ENCODE measurements around the gene IFI27L1.

IFI27L1 gene

DNA sequence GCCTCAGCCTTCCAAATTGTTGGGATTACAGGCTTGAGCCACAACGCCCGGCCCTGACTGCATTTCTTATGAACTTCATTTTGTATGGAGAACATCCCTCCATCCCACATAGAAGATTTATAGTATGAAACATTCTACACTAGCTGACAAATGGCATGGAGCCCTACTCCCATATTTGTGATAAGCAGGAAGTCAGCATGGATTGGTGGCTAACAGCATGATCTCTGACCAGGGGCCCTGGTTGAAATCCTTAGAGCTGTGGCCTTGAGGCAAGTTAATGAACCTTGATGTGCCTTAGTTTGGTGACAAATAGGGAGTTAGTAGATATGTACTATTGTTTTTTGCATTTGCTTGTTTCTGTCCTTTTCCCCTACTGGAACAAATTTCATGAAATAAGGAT, 12.3 kb downstream of the IFI27L1 start:
- no peaks in the 10 kb centered on the region for H3K9me3 ChIP-seq (ENCODE audit: insufficient read depth, low read depth, low read length)
- H3K4me3 ChIP-seq (ENCODE audit: low read length): no peak overlapping the region
- no peaks in the 10 kb centered on the region for H3K4me1 ChIP-seq (ENCODE audit: insufficient read depth, low read length)
- no peaks in the 10 kb centered on the region for H3K36me3 ChIP-seq (ENCODE audit: insufficient read depth, low read depth, low read length)
- no peaks in the 10 kb centered on the region for H3K27me3 ChIP-seq (ENCODE audit: insufficient read depth, low read length)
- H3K9ac ChIP-seq (ENCODE audit: low read depth, low read length): no peak overlapping the region
- H3K27ac ChIP-seq (ENCODE audit: low read length): no peak overlapping the region

GRCh38 chr14:94097091-94097490, 16.0 kb downstream of the IFI27L1 start:
- no peaks in the 10 kb centered on the region for H3K27me3 ChIP-seq (ENCODE audit: insufficient read depth, low read length)
- no peaks in the 10 kb centered on the region for H3K4me1 ChIP-seq (ENCODE audit: insufficient read depth, low read length)
- no peaks in the 10 kb centered on the region for H3K36me3 ChIP-seq (ENCODE audit: insufficient read depth, low read depth, low read length)
- H3K9me3 ChIP-seq (ENCODE audit: insufficient read depth, low read depth, low read length): no peaks in the 10 kb centered on the region
- H3K27ac ChIP-seq (ENCODE audit: low read length): no peak overlapping the region
- H3K4me3 ChIP-seq (ENCODE audit: low read length): no peak overlapping the region
- no peak overlapping the region for H3K9ac ChIP-seq (ENCODE audit: low read depth, low read length)

DNA sequence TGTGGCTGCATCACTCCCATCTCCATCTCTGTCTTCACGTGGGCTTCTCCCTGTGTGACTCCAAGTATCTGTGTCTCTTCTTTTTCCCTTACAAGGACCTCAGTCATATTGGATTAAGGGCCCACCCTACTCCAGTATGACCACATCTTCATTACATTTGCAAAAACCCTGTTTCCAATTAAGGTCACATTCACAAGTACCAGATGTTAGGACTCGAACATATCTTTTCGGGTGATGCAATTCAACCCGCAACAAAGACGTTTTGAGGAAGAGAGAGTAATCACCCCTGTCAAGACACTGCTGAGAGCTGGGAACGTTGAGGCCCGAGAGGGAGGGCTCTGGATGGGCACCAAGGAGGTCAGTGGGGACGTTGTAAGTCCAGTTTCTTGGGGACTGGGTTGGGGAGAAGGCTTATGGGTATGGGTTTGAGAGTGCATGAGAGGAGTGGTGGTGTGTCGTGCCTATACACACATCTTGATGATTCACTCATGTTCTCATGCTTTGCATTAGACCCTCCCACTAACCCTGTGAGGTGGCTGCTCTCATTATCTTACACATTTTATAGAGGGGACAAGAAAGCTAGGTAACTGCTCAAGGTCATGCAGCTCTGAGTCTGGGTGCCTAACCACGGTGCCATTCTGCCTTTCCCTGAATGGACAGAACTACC, 17.3 kb downstream of the IFI27L1 start:
- Histone ChIP-seq H3K9ac (ENCODE audit: low read depth, low read length) (no peak overlapping the region), H3K4me1 (ENCODE audit: insufficient read depth, low read length) (no peaks in the 10 kb centered on the region), H3K36me3 (ENCODE audit: insufficient read depth, low read depth, low read length) (no peaks in the 10 kb centered on the region), H3K4me3 (ENCODE audit: low read length) (no peak overlapping the region), H3K27me3 (ENCODE audit: insufficient read depth, low read length) (no peaks in the 10 kb centered on the region), H3K27ac (ENCODE audit: low read length) (no peak overlapping the region), H3K9me3 (ENCODE audit: insufficient read depth, low read depth, low read length) (no peaks in the 10 kb centered on the region)

- H3K9me3 ChIP-seq (ENCODE audit: insufficient read depth, low read depth, low read length): no peaks in the 10 kb centered on the region
- no peaks in the 10 kb centered on the region for H3K4me1 ChIP-seq (ENCODE audit: insufficient read depth, low read length)
- no peak overlapping the region for H3K9ac ChIP-seq (ENCODE audit: low read depth, low read length)
- H3K27me3 ChIP-seq (ENCODE audit: insufficient read depth, low read length): no peaks in the 10 kb centered on the region
- H3K4me3 ChIP-seq (ENCODE audit: low read length): no peak overlapping the region
- no peaks in the 10 kb centered on the region for H3K36me3 ChIP-seq (ENCODE audit: insufficient read depth, low read depth, low read length)
- no peak overlapping the region for H3K27ac ChIP-seq (ENCODE audit: low read length)
Observed at GRCh38 chr14:94099006-94099405, 17.9 kb downstream of the IFI27L1 start.

DNA sequence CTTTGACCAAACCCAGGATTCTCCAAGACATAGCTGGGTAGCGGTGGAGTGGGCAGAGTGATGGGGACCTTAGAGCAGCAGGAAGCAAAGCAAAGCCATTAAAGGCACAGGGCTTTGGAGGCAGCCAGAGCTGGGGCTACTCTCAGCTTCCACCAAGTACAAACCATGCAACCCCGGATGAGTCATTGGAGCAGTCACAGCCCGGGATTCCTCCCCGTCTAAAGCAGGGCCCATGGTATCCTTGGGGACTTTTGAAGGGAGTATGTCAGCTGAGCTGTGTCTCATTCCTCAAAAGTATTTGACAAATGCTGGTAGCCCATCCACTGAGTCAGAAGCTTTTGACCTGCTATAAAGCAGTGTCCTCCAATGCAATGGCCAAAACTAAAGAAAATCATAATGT, 19.7 kb downstream of the IFI27L1 start:
- Histone ChIP-seq H3K27me3 (ENCODE audit: insufficient read depth, low read length) (no peaks in the 10 kb centered on the region), H3K4me3 (ENCODE audit: low read length) (no peak overlapping the region), H3K4me1 (ENCODE audit: insufficient read depth, low read length) (no peaks in the 10 kb centered on the region), H3K36me3 (ENCODE audit: insufficient read depth, low read depth, low read length) (no peaks in the 10 kb centered on the region), H3K27ac (ENCODE audit: low read length) (no peak overlapping the region), H3K9me3 (ENCODE audit: insufficient read depth, low read depth, low read length) (no peaks in the 10 kb centered on the region), H3K9ac (ENCODE audit: low read depth, low read length) (no peak overlapping the region)

DNA sequence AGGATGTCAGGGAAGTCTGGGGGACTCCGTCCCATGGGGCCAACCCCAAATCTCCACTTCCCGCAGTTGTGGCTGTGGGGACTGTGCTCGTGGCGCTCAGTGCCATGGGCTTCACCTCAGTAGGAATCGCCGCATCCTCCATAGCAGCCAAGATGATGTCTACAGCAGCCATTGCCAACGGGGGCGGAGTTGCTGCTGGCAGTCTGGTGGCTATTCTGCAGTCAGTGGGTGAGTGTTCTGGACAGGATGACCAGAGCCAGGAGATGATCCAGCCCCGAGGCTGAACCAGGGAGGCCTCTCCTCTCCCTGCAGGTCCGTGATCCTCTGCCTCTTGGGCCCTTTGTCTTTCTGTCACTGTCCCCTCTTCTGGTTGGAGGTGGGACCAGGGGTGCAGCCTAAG, 20.6 kb downstream of the IFI27L1 start:
- Histone ChIP-seq H3K27ac (ENCODE audit: low read length) (no peak overlapping the region), H3K9ac (ENCODE audit: low read depth, low read length) (no peak overlapping the region), H3K27me3 (ENCODE audit: insufficient read depth, low read length) (no peaks in the 10 kb centered on the region), H3K4me1 (ENCODE audit: insufficient read depth, low read length) (no peaks in the 10 kb centered on the region), H3K9me3 (ENCODE audit: insufficient read depth, low read depth, low read length) (no peaks in the 10 kb centered on the region), H3K36me3 (ENCODE audit: insufficient read depth, low read depth, low read length) (no peaks in the 10 kb centered on the region), H3K4me3 (ENCODE audit: low read length) (no peak overlapping the region)

- Histone ChIP-seq H3K9ac (ENCODE audit: low read depth, low read length) (no peak overlapping the region), H3K27me3 (ENCODE audit: insufficient read depth, low read length) (no peaks in the 10 kb centered on the region), H3K27ac (ENCODE audit: low read length) (no peak overlapping the region), H3K4me3 (ENCODE audit: low read length) (no peak overlapping the region), H3K36me3 (ENCODE audit: insufficient read depth, low read depth, low read length) (no peaks in the 10 kb centered on the region), H3K9me3 (ENCODE audit: insufficient read depth, low read depth, low read length) (no peaks in the 10 kb centered on the region), H3K4me1 (ENCODE audit: insufficient read depth, low read length) (no peaks in the 10 kb centered on the region)
Observed at GRCh38 chr14:94102768-94103482, 21.8 kb downstream of the IFI27L1 start.

DNA sequence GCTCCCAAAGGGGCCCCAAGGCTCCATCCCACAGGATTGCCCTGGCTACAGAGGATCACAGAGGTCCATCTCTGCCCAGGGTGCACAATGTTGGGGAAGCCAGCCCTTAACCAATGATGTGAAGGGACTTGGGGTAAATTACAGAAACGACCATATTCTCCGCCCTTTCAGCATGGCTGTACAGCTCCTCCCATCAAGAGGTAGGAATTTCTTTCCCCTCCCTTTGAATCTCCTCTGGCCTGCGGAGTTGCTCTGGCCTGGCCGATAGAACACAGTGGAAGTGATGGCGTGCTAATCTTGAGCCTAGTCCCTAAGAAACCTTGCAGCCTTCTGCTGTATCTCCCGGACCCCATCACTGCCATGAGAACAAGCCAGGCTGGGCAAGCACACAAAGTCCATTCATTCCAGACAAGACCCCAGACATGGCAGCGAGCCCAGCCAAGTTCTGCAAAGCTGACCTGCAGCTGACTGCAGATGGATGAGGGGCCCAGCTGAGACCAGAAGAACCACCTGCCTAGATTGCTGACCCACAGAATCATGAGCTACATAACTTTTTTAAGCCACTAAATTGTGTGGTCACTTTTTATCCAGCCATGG, 22.5 kb downstream of the IFI27L1 start:
- Histone ChIP-seq H3K4me1 (ENCODE audit: insufficient read depth, low read length) (no peaks in the 10 kb centered on the region), H3K27me3 (ENCODE audit: insufficient read depth, low read length) (no peaks in the 10 kb centered on the region), H3K27ac (ENCODE audit: low read length) (no peak overlapping the region), H3K4me3 (ENCODE audit: low read length) (no peak overlapping the region), H3K9me3 (ENCODE audit: insufficient read depth, low read depth, low read length) (no peaks in the 10 kb centered on the region), H3K9ac (ENCODE audit: low read depth, low read length) (no peak overlapping the region), H3K36me3 (ENCODE audit: insufficient read depth, low read depth, low read length) (no peaks in the 10 kb centered on the region)

DNA sequence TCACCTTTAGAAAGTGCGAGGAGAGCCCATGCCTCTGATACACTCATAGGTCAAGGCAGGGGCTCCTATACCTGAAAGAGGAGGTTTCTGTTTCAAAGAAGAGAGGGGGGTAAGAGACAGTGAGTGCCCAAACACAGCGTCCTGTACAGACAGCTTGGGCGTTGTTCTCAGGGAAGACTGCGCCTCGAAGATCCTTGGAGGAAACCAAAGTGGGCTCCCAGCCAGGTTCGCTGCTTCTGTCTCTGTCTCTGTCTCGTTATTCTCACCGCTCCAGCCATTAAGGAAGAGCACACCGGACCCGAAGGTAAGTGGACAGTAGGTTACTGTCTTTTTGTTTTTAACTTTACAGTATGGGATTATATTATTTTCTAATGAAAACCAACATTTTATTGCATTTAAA, 23.6 kb downstream of the IFI27L1 start:
- no peaks in the 10 kb centered on the region for H3K4me1 ChIP-seq (ENCODE audit: insufficient read depth, low read length)
- no peaks in the 10 kb centered on the region for H3K9me3 ChIP-seq (ENCODE audit: insufficient read depth, low read depth, low read length)
- H3K4me3 ChIP-seq (ENCODE audit: low read length): no peak overlapping the region
- no peak overlapping the region for H3K9ac ChIP-seq (ENCODE audit: low read depth, low read length)
- no peaks in the 10 kb centered on the region for H3K36me3 ChIP-seq (ENCODE audit: insufficient read depth, low read depth, low read length)
- H3K27me3 ChIP-seq (ENCODE audit: insufficient read depth, low read length): no peaks in the 10 kb centered on the region
- no peak overlapping the region for H3K27ac ChIP-seq (ENCODE audit: low read length)

GRCh38 chr14:94109915-94110250, 28.8 kb downstream of the IFI27L1 start:
- no peaks in the 10 kb centered on the region for H3K36me3 ChIP-seq (ENCODE audit: insufficient read depth, low read depth, low read length)
- H3K4me1 ChIP-seq (ENCODE audit: insufficient read depth, low read length): no peaks in the 10 kb centered on the region
- H3K27ac ChIP-seq (ENCODE audit: low read length): no peak overlapping the region
- no peak overlapping the region for H3K4me3 ChIP-seq (ENCODE audit: low read length)
- no peak overlapping the region for H3K9ac ChIP-seq (ENCODE audit: low read depth, low read length)
- no peaks in the 10 kb centered on the region for H3K27me3 ChIP-seq (ENCODE audit: insufficient read depth, low read length)
- no peaks in the 10 kb centered on the region for H3K9me3 ChIP-seq (ENCODE audit: insufficient read depth, low read depth, low read length)

- no peak within 1 kb of the TSS for H3K27ac ChIP-seq (ENCODE audit: low read length)
- H3K9me3 ChIP-seq (ENCODE audit: insufficient read depth, low read depth, low read length): no peaks in the 10 kb centered on the region
- H3K27me3 ChIP-seq (ENCODE audit: insufficient read depth, low read length): no peaks in the 10 kb centered on the region
- H3K4me3 ChIP-seq (ENCODE audit: low read length): no peak within 1 kb of the TSS
- H3K36me3 ChIP-seq (ENCODE audit: insufficient read depth, low read depth, low read length): no peaks in the 10 kb centered on the region
- no peak within 1 kb of the TSS for H3K9ac ChIP-seq (ENCODE audit: low read depth, low read length)
- no peaks in the 10 kb centered on the region for H3K4me1 ChIP-seq (ENCODE audit: insufficient read depth, low read length)
Observed at GRCh38 chr14:94110552-94111181, 29.6 kb downstream of the IFI27L1 start, which contains the start of gene IFI27. Gene IFI27, plus strand, starts transcription at chr14:94110736.
